COLO668 (cell line): ENCODE measurements around the gene CHST11.
A peak's percentile ranks its signal among the peaks of the same experiment; 100 is the strongest.
"Not testable (repeated sequence)": the region's sequence is repeated elsewhere in the genome, so short reads cannot be mapped to it uniquely, and the experiment has no call there.

Experiments
- DNase-seq: peaks from one replicate; lab custom pipeline; 2025; ENCODE audit not compliant: unreplicated experiment; lab: John Stamatoyannopoulos, UW

Gene CHST11

GRCh38 chr12:104785886-104786285 lies 329.1 kb downstream of the CHST11 start:
- DNase-seq: no peak

GRCh38 chr12:104786352-104786751 lies 329.6 kb downstream of the CHST11 start:
- DNase-seq: no peak

GRCh38 chr12:104788840-104789271 lies 332.1 kb downstream of the CHST11 start:
- peak; percentile 34 for DNase-seq

GRCh38 chr12:104790296-104791125 lies 333.8 kb downstream of the CHST11 start:
- peak; percentile 39 for DNase-seq

- DNase-seq: no peak
Measured at GRCh38 chr12:104792570-104792969, 335.8 kb downstream of the CHST11 start.

GRCh38 chr12:104793285-104793684 lies 336.5 kb downstream of the CHST11 start:
- no peak for DNase-seq

- DNase-seq: no peak
Measured at GRCh38 chr12:104793968-104794367, 337.2 kb downstream of the CHST11 start.

GRCh38 chr12:104796475-104796862 lies 339.7 kb downstream of the CHST11 start:
- DNase-seq: no peak

GRCh38 chr12:104799458-104799857 lies 342.7 kb downstream of the CHST11 start:
- DNase-seq: no peak

- no peak for DNase-seq
Measured at GRCh38 chr12:104801005-104801404, 344.3 kb downstream of the CHST11 start.

- DNase-seq: no peak
Measured at GRCh38 chr12:104801427-104801826, 344.7 kb downstream of the CHST11 start.

- DNase-seq: no peak
Measured at GRCh38 chr12:104802208-104802607, 345.5 kb downstream of the CHST11 start.

- DNase-seq: no peak
Measured at GRCh38 chr12:104805186-104805585, 348.4 kb downstream of the CHST11 start.

GRCh38 chr12:104806194-104806593 lies 349.4 kb downstream of the CHST11 start:
- DNase-seq: not testable (repeated sequence)

- no peak for DNase-seq
Measured at GRCh38 chr12:104809251-104809650, 352.5 kb downstream of the CHST11 start.

- no peak for DNase-seq
Measured at GRCh38 chr12:104809706-104810385, 353.1 kb downstream of the CHST11 start.
